HG03378 (cell line): Measurements from ENCODE around the gene SLX9.
"Not testable (repeated sequence)": the region's sequence is repeated elsewhere in the genome, so short reads cannot be mapped to it uniquely, and the experiment has no call there.

Source experiments
- ATAC-seq: cut with Tn5 transposase; IDR thresholded peaks from one replicate; pipeline ENCODE4 v1.9.1; 2021; ENCODE audit warnings: mild to moderate bottlenecking, moderate library complexity; ENCODE audit not compliant: unreplicated experiment

SLX9 gene

DNA sequence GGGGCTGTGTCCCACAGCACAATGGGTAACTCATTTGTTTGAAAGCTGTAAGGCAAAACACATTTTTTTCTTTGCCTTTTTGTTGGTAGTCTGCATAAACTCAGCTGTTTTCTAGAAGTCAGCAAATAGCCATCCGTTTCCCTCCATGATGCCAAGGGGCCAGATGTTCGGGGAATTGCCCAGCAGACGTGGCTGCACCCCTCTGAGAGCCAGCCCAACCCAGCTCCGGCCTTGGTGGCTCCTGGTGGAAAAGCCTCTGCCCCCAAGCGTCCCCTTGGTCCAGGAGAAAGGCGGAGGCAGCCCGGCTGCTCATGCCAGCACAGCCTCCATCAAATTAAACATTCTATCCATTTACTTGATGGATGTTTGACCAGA is 76.2 kb downstream of the SLX9 start:
- no peak for ATAC-seq

DNA sequence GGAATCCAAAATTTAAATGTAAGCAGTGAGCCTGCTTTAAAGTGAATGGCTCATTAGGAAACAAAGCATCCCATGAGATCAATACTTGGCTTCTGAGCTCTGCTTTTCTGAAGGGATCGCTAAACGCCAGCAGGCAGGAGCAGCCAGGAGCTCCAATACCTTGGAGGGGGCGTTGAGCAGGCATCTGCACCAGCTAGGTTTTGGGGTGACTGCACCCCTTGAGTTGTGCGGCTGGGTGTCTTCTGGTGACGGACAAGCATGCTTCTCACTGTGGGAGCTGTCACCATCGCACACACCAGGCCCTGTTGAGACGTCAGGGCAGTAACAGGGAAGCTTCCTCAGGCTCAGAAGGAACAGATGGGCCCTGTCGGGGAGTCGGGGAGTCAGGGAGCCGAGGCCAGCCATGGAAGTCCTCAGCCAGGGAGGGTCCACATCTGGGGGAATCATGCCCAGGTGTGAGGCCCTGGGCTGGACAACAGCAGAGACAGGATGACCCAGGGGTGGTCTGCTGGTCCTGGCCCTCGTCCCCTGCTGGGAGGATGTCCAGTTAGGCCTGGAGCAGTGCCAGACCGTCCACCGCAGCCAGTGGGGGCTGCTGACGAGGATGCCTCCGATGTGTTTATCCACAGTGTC is 76.7 kb downstream of the SLX9 start:
- ATAC-seq, result no peak

GRCh38 chr21:45017039-45017960 is 77.5 kb downstream of the SLX9 start:
- no peak for ATAC-seq

DNA sequence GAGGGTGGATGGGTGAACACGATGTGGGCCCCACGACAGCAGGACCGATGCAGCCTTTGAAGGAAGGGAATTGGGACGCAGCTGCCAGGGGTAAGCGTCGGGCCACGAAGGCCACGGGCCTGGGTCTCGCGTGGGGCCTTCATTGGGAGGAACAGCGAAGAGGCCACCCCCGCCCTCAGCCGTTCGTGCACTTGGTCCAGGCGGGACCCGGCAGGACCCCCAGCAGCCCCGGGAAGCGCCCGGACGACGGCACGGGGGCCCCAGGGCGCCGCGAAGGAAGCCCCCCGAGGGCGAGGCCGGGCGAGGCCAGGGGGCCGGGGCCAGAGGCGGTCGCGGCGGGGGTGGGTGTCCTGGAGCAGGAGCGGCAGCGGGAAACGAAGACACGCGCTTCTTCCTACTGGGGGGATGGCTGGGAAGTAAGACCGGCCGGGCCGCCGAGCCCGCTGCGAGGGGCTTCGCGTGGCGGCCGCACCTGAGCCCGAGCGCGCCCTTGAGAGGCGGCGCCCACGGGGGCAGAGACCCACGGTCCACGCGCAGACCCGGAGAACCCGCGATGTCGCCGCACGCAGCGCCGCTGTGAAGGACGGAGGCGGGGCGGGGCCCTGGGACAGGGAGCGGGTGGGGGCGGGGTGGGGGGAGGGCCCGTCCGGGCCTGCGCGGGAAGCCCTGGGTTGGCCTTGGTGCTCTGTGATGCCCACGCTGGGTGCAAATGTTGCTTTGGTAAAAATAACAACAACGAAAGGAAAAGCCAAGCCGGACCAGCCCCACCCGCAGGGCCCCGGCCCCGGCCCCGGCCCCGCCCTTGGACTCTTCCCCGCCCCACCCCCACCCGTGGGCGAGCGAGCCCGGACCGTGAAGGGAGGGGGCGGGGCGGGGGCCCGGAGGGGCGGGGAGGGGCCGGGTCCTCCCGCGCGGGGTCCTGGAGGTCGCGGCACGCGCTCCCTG is 78.6 kb downstream of the SLX9 start:
- no peak for ATAC-seq

- no peak for ATAC-seq
Observed at GRCh38 chr21:45019076-45019886, 79.5 kb downstream of the SLX9 start.

- no peak for ATAC-seq
Observed at GRCh38 chr21:45019887-45020537, 80.2 kb downstream of the SLX9 start.

- no peak for ATAC-seq
Observed at GRCh38 chr21:45020629-45021427, 81.0 kb downstream of the SLX9 start.

DNA sequence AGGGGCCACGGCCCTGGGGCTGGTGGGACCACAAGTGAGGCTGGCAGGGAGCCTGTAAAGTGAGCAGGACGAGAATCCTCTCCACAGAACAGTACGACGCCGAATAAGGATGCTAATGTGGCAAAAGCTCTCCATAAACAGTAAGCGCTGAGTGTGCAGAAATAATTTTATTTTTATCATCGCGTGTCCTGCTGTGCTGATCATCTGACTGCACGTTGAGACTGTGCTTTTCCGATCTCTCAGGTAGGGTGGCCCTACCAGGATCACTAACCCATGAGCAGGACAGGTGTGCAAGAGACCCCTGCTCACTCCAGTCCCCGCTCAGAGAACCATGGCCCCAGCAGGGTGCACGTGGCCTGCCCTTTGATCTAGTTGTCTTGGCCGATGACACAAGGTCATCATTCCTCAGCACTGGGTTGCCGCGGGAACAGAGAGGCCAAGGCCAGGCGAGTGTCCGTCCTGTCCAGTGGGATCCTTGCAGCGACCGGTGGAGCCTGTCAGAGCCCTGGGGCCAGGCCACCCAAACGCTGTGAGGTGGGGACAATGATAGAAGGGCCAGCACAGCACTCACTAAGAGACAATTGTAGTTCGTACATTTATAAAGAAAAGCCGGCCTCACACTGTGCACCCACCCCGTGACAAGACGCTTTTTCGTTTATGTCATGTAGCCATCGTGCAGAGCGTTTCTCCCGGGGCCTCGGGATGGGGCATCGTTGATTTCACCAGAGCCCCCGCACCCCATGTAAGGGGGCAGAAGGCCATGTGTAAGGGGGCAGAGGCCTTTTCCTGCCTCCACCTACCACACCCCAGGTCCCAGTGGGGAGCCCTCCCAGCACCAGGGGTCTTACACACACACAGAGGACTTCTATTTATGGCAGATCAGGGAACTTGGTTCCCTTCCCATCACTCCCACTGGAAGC is 81.9 kb downstream of the SLX9 start:
- ATAC-seq, result no peak

DNA sequence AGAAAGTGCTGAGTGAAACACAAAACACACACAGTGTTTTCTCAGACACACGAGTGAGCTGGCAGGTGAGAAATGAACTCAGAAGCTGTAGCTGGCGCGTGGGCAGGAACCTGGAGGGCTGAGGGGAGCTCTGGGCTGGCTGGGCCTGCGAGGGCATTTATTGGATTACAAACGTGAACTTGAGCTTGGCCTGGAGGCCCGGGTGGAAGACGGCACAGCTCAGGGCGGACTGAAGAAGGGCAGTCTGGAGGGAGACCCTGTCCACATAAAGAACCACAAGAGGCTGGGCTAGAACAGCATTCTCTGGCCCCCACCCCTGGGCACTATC is 82.5 kb downstream of the SLX9 start:
- ATAC-seq, result no peak

- ATAC-seq, result no peak
Observed at GRCh38 chr21:45022736-45023135, 82.9 kb downstream of the SLX9 start.

DNA sequence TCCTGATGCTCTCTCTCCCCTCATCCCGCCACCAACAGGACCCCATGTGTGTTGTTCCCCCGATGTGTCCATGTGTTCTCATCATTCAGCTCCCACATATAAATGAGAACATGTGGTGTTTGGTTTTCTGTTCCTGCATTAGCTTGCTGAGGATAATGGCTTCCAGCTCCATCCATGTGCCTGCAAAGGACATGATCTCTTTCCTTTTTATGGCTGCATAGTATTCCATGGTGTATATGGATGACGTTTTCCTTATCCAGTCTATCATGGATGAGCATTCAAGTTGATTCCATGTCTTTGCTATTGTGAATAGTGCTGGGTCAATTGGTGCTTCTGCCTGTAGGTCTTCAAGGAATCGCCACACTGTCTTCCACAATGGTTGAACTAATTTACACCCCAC is 84.7 kb downstream of the SLX9 start:
- not testable (repeated sequence) for ATAC-seq

DNA sequence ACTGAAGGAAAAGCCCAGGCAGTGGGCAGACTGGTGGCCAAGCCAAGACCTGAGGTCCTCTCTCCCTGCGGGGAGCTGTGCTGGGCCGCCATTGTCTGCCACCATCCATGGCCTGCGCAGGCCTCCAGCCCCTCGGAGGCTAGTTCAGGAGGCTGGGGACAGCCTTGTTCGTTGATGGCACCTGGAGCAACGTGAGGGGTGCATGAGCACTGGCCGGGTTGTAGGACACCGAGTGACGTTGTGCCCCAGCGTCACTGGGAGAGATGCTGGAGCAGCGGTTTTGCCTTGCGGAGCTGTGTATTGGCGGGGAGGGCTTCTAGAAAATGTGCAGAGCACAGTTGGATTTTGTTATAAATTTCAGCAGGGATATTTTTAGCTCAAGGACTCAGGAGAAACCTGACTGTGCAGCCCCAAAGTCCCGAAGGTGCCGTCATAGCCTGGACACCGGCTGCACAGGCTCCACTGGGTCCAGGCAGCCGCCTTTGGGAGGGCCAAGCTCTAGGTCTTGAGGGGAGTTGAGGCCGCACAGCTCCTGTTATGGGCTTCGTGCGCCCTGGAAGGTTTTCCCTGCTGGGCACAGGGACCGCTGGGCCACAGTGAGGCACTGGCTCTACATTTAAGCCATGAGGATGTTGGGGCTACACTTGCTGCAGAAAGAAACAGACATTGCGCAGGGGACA is 86.4 kb downstream of the SLX9 start:
- no peak for ATAC-seq
